HepG2 (cell line): ENCODE measurements around the gene HIGD1A. TPM values are rescaled to one million over a fixed set of nuclear protein-coding genes. Genes with fewer than 3 reads are reported as not detected.

ENCODE experiments used
- ATAC-seq: fragments of 200-7000 bp; cut with Tn5 transposase; 3 replicates; pipeline ENCODE4 v1.9.1; 2020; ENCODE audit warnings: mild to moderate bottlenecking, moderate library complexity
- BruUV-seq: library from RNA; stranded (reverse); fragments of 400-500 nt; replicated peaks from 2 replicates; lab custom pipeline; 2021; lab: Mats Ljungman, UMichigan
- CTCF ChIA-PET: fragments of 300-600 bp; formaldehyde crosslinking; extraction: SDS; loops from one replicate; lab custom pipeline; 2021; ENCODE audit warnings: low total read pairs, inconsistent platforms, low intra/inter-chr PET ratio; lab: Yijun Ruan, JAX
- POLR2A ChIA-PET: fragments of 350-600 bp; sonication (Branson Sonifier 250); formaldehyde crosslinking; loops from one replicate; lab custom pipeline; 2020; ENCODE audit warnings: antibody characterized with exemption, inconsistent platforms; lab: Yijun Ruan, JAX
- DNase-seq: peaks from one replicate; pipeline ENCODE4 v3.0.0-alpha.2; 2015; ENCODE audit warnings: low spot score
- FAIRE-seq: peaks from 3 replicates; lab custom pipeline; 2011; peaks lifted over from hg19 to GRCh38; lab: Jason Lieb, UNC
- H2AFZ ChIP-seq: one replicate; pipeline ENCODE4 v1.6.1; 2011; ENCODE audit warnings: low read length, inconsistent platforms
- H3K27ac ChIP-seq: fragments of 300-600 bp; 3 replicates; pipeline ENCODE4 v1.8.0; 2011; ENCODE audit warnings: mixed run types, mild to moderate bottlenecking, mixed read lengths, low read length, inconsistent platforms; ENCODE audit not compliant: insufficient read depth; ENCODE audit errors: extremely low read length
- H3K27me3 ChIP-seq, 2 experiments: fragments of 200-600 bp in 1 of 2; 2 replicates in 1 of 2; 3 replicates in 1 of 2; pipeline versions ENCODE4 v1.6.0 to v1.8.0; 2011; ENCODE audit warnings: low read length in 2 of 2, mild to moderate bottlenecking in 2 of 2, moderate library complexity in 2 of 2, inconsistent platforms in 1 of 2; ENCODE audit not compliant: insufficient read depth in 2 of 2, control insufficient read depth in 1 of 2
- H3K36me3 ChIP-seq, 2 experiments: fragments of 200-600 bp in 1 of 2; replicated peaks in 1 of 2; 2 replicates in 1 of 2; 3 replicates in 1 of 2; pipeline versions ENCODE4 v1.5.1 to v1.8.0; 2011; ENCODE audit warnings: low read length in 2 of 2, inconsistent platforms in 1 of 2; ENCODE audit not compliant: insufficient read depth in 2 of 2, control insufficient read depth in 1 of 2
- H3K4me1 ChIP-seq: 2 replicates; pipeline ENCODE4 v1.5.1; 2012; ENCODE audit warnings: low read length, inconsistent platforms; ENCODE audit not compliant: insufficient read depth
- H3K4me2 ChIP-seq: 2 replicates; pipeline ENCODE4 v1.6.0; 2011; ENCODE audit warnings: low read depth, low read length, inconsistent platforms
- H3K4me3 ChIP-seq, 3 experiments: fragments of 200-600 bp in 1 of 3; sonication (generic), shearing (Covaris generic) in 1 of 3; replicated peaks in 1 of 3; 2 replicates each; pipeline ENCODE4 v1.5.1; 2011 to 2016; ENCODE audit warnings: low read length in 3 of 3, inconsistent platforms in 2 of 3, low read depth in 2 of 3, mild to moderate bottlenecking in 2 of 3, control low read depth in 1 of 3, mixed read lengths in 1 of 3; ENCODE audit not compliant: insufficient read depth in 1 of 3
- H3K79me2 ChIP-seq: one replicate; pipeline ENCODE4 v1.6.1; 2011; ENCODE audit warnings: low read length, inconsistent platforms; ENCODE audit not compliant: insufficient read depth
- H3K9ac ChIP-seq: 2 replicates; pipeline ENCODE4 v1.6.0; 2011; ENCODE audit warnings: mild to moderate bottlenecking, low read depth, low read length, inconsistent platforms; ENCODE audit not compliant: insufficient read depth
- H3K9me3 ChIP-seq: 2 replicates; pipeline ENCODE4 v1.5.1; 2012; ENCODE audit warnings: mild to moderate bottlenecking, low read length
- H4K20me1 ChIP-seq: 2 replicates; pipeline ENCODE4 v1.6.0; 2011; ENCODE audit warnings: inconsistent platforms, mild to moderate bottlenecking, low read length, moderate library complexity; ENCODE audit not compliant: insufficient read depth
- ATF7-NPFF ChIP-seq: sonication (generic); formaldehyde crosslinking; IDR thresholded peaks from 2 replicates; pipeline ENCODE4 v1.8.1; 2023; ENCODE audit warnings: mild to moderate bottlenecking, low read depth, missing genetic modification reagents, moderate library complexity
- SIN3B ChIP-seq: fragments of 150-350 bp; IDR thresholded peaks from 2 replicates; pipeline ENCODE4 v1.6.1; 2014; ENCODE audit warnings: low read length
- THAP11 ChIP-seq: IDR thresholded peaks from 2 replicates; pipeline ENCODE4 v1.6.1; 2016; ENCODE audit warnings: missing biosample characterization, missing genetic modification reagents
- XRCC5 ChIP-seq: fragments of 200-400 bp; formaldehyde crosslinking; optimal IDR thresholded peaks from 2 replicates; pipeline ENCODE3; 2017; ENCODE audit warnings: mild to moderate bottlenecking, low read length
- ZMYM4 ChIP-seq: sonication (generic); formaldehyde crosslinking; IDR thresholded peaks from 2 replicates; pipeline ENCODE4 v1.8.1; 2023; ENCODE audit warnings: mild to moderate bottlenecking, missing genetic modification reagents
- ZNF30 ChIP-seq: sonication (generic); formaldehyde crosslinking; IDR thresholded peaks from 2 replicates; pipeline ENCODE4 v1.5.0; 2020; ENCODE audit warnings: mild to moderate bottlenecking, missing genetic modification reagents
- ZNF674 ChIP-seq: sonication (generic); formaldehyde crosslinking; IDR thresholded peaks from 2 replicates; pipeline ENCODE4 v1.5.0; 2020; ENCODE audit warnings: low read depth, mild to moderate bottlenecking, missing genetic modification reagents
- ZNF792 ChIP-seq: IDR thresholded peaks from 2 replicates; pipeline ENCODE4 v1.6.1; 2016
- WGBS: methylation state at CpG from one replicate; pipeline ENCODE4 v1.1.6; 2017; ENCODE audit warnings: low lambda C conversion rate; 5-methylcytosine and 5-hydroxymethylcytosine counted together
- in situ Hi-C: cut with HindIII; loops from 2 replicates; pipeline ENCODE4 v1.10.0; 2017; ENCODE audit warnings: low pct_unique_long_range_greater_than_20kb; ENCODE audit not compliant: extremely low pct_ligation_motif_present
- intact Hi-C: fragments of 100-400 bp; cut with micrococcal nuclease; formaldehyde crosslinking; loops from one replicate; pipeline ENCODE4 v1.10.0; 2022; ENCODE audit not compliant: unreplicated experiment
- polyA plus RNA-seq, 8 experiments: library from polyadenylated mRNA; depleted of rRNA in 3 of 8; stranded (reverse) in 7 of 8; unstranded in 1 of 8; fragments of >200 nt; fragmentation: Illumina TruSeq in 4 of 8; extraction: Trizol in 4 of 8; gene quantifications; 2 replicates each; pipeline versions ENCODE4 v1.2.1 to v1.2.3, GENCODE V29; 2011 to 2016; ENCODE audit warnings: low read depth in 4 of 8, missing spikeins in 1 of 8, mixed read lengths in 1 of 8; ENCODE audit not compliant: insufficient read depth in 1 of 8
- total RNA-seq, 5 experiments: library from RNA; depleted of rRNA; stranded (reverse); fragments of >200 nt; fragmentation: Illumina TruSeq; extraction: Trizol; gene quantifications; 2 replicates each; pipeline ENCODE4 v1.2.3, GENCODE V29; 2016; ENCODE audit warnings: low read depth in 1 of 5
- TF ChIP-seq, protein P1 (sequence below): sonication (generic); formaldehyde crosslinking; IDR thresholded peaks from 2 replicates; pipeline ENCODE4 v1.4.0; 2020; ENCODE audit warnings: missing genetic modification reagents
- TF ChIP-seq, protein P2 (sequence below): sonication (generic); formaldehyde crosslinking; IDR thresholded peaks from 2 replicates; pipeline ENCODE4 v1.5.0; 2020; ENCODE audit warnings: mild to moderate bottlenecking, missing genetic modification reagents, moderate library complexity
- TF ChIP-seq, protein P3 (sequence below): sonication (generic); formaldehyde crosslinking; conservative IDR thresholded peaks from 2 replicates; pipeline ENCODE4 v1.8.0; 2022; ENCODE audit warnings: mild to moderate bottlenecking, moderate library complexity, missing genetic modification reagents

The HIGD1A gene
- total and polyA plus RNA-seq, 2 of the 13 experiments (the other 11 are each of a cell fraction or from before 2014, with no cell fraction given), result 222 to 253 TPM

DNA sequence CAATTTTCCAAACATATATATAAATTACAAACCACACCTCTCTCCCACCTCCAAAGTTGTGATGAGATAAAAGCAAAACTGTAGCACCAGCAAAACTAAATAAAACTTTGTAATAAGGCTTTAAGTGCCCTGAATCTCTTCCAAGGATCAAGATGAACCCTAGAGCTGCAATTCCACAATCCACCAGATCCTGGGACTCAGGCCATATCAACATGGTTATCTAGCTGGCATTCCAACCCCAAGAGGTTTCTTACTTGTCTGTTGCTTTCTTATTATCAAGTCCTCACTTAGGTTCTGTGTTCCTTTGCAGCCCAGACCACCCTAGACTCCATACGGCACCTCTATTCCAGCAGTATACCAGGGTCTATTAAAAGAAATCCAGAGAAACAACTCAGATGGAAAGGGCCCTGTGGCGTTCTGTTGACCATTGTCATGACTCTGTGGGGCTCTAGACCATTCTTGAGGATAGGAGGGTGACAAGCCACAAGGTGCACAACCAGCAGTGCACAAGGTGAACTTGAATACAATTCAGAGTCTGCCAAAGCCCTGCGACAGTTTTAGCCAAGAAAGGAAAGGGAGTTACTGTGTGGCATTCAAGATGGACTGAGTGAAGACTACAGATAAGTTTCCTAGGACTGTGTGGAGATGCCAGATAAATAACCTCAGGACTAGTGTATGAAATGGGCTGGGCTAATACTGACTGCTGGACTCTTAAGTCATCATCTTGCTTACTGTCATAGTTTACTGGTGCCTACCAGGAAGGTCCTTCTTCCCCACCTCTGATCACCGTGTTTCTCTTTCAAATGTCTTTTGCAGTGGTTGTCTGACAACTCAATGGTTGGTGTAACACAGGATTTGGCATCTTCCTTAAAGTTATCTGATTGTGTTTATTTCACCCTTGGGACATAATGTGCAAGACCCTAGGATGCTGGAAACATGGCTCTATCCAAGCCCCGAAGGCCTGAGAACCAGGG is 32.1 kb upstream of the HIGD1A start (continued):
- TF ChIP-seq, protein P1, sequence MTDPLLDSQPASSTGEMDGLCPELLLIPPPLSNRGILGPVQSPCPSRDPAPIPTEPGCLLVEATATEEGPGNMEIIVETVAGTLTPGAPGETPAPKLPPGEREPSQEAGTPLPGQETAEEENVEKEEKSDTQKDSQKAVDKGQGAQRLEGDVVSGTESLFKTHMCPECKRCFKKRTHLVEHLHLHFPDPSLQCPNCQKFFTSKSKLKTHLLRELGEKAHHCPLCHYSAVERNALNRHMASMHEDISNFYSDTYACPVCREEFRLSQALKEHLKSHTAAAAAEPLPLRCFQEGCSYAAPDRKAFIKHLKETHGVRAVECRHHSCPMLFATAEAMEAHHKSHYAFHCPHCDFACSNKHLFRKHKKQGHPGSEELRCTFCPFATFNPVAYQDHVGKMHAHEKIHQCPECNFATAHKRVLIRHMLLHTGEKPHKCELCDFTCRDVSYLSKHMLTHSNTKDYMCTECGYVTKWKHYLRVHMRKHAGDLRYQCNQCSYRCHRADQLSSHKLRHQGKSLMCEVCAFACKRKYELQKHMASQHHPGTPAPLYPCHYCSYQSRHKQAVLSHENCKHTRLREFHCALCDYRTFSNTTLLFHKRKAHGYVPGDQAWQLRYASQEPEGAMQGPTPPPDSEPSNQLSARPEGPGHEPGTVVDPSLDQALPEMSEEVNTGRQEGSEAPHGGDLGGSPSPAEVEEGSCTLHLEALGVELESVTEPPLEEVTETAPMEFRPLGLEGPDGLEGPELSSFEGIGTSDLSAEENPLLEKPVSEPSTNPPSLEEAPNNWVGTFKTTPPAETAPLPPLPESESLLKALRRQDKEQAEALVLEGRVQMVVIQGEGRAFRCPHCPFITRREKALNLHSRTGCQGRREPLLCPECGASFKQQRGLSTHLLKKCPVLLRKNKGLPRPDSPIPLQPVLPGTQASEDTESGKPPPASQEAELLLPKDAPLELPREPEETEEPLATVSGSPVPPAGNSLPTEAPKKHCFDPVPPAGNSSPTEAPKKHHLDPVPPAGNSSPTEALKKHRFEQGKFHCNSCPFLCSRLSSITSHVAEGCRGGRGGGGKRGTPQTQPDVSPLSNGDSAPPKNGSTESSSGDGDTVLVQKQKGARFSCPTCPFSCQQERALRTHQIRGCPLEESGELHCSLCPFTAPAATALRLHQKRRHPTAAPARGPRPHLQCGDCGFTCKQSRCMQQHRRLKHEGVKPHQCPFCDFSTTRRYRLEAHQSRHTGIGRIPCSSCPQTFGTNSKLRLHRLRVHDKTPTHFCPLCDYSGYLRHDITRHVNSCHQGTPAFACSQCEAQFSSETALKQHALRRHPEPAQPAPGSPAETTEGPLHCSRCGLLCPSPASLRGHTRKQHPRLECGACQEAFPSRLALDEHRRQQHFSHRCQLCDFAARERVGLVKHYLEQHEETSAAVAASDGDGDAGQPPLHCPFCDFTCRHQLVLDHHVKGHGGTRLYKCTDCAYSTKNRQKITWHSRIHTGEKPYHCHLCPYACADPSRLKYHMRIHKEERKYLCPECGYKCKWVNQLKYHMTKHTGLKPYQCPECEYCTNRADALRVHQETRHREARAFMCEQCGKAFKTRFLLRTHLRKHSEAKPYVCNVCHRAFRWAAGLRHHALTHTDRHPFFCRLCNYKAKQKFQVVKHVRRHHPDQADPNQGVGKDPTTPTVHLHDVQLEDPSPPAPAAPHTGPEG (CRISPR knock-in tag), result no peak
- TF ChIP-seq ZNF792 (CRISPR knock-in tag), result no peak
- TF ChIP-seq ZNF674 (CRISPR knock-in tag), result no peak
- no peak for TF ChIP-seq SIN3B

DNA sequence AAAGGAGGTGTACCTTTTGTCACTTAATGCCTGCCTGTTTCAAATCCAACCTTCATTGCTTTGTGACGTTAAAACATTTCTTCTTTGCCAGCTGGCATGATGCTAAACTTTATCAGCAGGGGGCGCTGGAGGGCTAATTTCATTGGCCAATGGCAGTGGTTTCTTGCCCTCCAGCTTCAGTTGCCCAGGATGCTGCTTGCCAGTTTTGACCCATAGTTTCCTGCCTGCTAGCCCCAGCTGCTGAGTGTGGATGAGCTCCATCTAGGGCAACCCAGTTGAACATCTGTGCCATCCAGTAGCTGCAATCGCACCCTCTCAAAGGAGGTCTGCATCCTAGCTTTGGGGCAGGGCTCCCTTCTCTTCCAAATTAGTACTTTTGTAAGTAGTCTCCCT is 27.0 kb upstream of the HIGD1A start:
- POLR2A ChIA-PET, result interaction anchor here (1.0 to 3.6 kb wide), 7 partner anchors 8 to 50 kb away, joined by 3 to 19 read pairs (median 7); partner anchors contain the start of genes CYP8B1 and HIGD1A
- H3K36me3 ChIP-seq, result no peaks in the 10 kb centered on the region
- H3K4me2 ChIP-seq, result peak overlapping the region; percentile 74
- CTCF ChIA-PET, result interaction anchor here (1.1 to 3.7 kb wide), 5 partner anchors 8 to 601 kb away, joined by 4 to 79 read pairs (median 5); no protein-coding TSS in a partner anchor
- peak overlapping the region; percentile 62; the same call in 1 of the 2 replicates for H3K9ac ChIP-seq
- H3K4me3 ChIP-seq, result no peak overlapping the region
- H2AFZ ChIP-seq, result peak overlapping the region; percentile 17
- intact Hi-C loops (loop anchor here (1.0 to 5.0 kb wide), 3 partner anchors 50 to 584 kb away; partner anchors contain the start of gene ZBTB47), in situ Hi-C loops (loop anchor here (25.0 kb wide), 1 partner anchor 594 kb away; no protein-coding TSS in a partner anchor)
- no TSS peak for BruUV-seq
- DNase-seq (peak; percentile 73), FAIRE-seq (peak; percentile 60), ATAC-seq (0 out of 3 replicates have a peak, but pooled peaks have one; percentile 5)
- H3K79me2 ChIP-seq, result no peaks in the 10 kb centered on the region
- H3K27ac ChIP-seq, result no peak overlapping the region
- no peaks in the 10 kb centered on the region for H3K9me3 ChIP-seq
- no peaks in the 10 kb centered on the region for H4K20me1 ChIP-seq
- H3K4me1 ChIP-seq, result peaks cover 50% of the 10 kb centered on the region
- no peaks in the 10 kb centered on the region for H3K27me3 ChIP-seq
- 33% methylated on average over 3 of the region's 3 CpGs for WGBS
- peak; percentile 18; the same call in 1 of the 2 replicates for TF ChIP-seq THAP11 (CRISPR knock-in tag)
- TF ChIP-seq, protein P2, sequence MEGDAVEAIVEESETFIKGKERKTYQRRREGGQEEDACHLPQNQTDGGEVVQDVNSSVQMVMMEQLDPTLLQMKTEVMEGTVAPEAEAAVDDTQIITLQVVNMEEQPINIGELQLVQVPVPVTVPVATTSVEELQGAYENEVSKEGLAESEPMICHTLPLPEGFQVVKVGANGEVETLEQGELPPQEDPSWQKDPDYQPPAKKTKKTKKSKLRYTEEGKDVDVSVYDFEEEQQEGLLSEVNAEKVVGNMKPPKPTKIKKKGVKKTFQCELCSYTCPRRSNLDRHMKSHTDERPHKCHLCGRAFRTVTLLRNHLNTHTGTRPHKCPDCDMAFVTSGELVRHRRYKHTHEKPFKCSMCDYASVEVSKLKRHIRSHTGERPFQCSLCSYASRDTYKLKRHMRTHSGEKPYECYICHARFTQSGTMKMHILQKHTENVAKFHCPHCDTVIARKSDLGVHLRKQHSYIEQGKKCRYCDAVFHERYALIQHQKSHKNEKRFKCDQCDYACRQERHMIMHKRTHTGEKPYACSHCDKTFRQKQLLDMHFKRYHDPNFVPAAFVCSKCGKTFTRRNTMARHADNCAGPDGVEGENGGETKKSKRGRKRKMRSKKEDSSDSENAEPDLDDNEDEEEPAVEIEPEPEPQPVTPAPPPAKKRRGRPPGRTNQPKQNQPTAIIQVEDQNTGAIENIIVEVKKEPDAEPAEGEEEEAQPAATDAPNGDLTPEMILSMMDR (CRISPR knock-in tag), result peak; percentile 91
- TF ChIP-seq ZNF30, result no peak
- TF ChIP-seq ATF7-NPFF (CRISPR knock-in tag), result no peak
- peak; percentile 42; the same call in 1 of the 2 replicates for TF ChIP-seq ZMYM4
- TF ChIP-seq XRCC5, result peak; percentile 50
- TF ChIP-seq, protein P3, sequence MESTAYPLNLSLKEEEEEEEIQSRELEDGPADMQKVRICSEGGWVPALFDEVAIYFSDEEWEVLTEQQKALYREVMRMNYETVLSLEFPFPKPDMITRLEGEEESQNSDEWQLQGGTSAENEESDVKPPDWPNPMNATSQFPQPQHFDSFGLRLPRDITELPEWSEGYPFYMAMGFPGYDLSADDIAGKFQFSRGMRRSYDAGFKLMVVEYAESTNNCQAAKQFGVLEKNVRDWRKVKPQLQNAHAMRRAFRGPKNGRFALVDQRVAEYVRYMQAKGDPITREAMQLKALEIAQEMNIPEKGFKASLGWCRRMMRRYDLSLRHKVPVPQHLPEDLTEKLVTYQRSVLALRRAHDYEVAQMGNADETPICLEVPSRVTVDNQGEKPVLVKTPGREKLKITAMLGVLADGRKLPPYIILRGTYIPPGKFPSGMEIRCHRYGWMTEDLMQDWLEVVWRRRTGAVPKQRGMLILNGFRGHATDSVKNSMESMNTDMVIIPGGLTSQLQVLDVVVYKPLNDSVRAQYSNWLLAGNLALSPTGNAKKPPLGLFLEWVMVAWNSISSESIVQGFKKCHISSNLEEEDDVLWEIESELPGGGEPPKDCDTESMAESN, result no peak
